ENCODE measurements around the gene PES1.
A peak's percentile ranks its signal among the peaks of the same experiment; 100 is the strongest.
"Not testable (repeated sequence)": the region's sequence is repeated elsewhere in the genome, so short reads cannot be mapped to it uniquely, and the experiment has no call there.

PES1 gene

GRCh38 chr22:30542811-30543188 lies 48.9 kb downstream of the PES1 start:
- no peak overlapping the region for H2BK15ac ChIP-seq (ENCODE audit: low read depth, poor library complexity, severe bottlenecking)
- H3K36me3 ChIP-seq (ENCODE audit: control insufficient read depth in 1 of 2, insufficient read depth in 2 of 2, low read depth in 1 of 2, low read length in 2 of 2), result peaks cover 0 to 3% of the 10 kb centered on the region in 2 experiments
- no peaks in the 10 kb centered on the region for H3K79me1 ChIP-seq (replicated peaks; ENCODE audit: low read length, poor library complexity, severe bottlenecking)
- no peak overlapping the region for H3K18ac ChIP-seq (ENCODE audit: low read depth in 1 of 2, low read length in 2 of 2)
- no peak overlapping the region for H2AFZ ChIP-seq (ENCODE audit: low read depth, low read length)
- no peak overlapping the region for H3K27ac ChIP-seq (ENCODE audit: low read length, poor library complexity, severe bottlenecking)
- H2BK120ac ChIP-seq (ENCODE audit: low read depth, low read length), result no peak overlapping the region
- H4K91ac ChIP-seq (ENCODE audit: low read length), result no peak overlapping the region
- H3K14ac ChIP-seq (ENCODE audit: low read length in 2 of 2), result no peak overlapping the region
- DNase-seq, result no peak
- H3K27me3 ChIP-seq (ENCODE audit: control insufficient read depth in 1 of 2, insufficient read depth in 1 of 2, low read length in 2 of 2), result peaks cover 1 to 53% of the 10 kb centered on the region in 2 experiments
- no peak overlapping the region for H2BK5ac ChIP-seq (ENCODE audit: low read depth, low read length, poor library complexity, severe bottlenecking)
- H3K4me2 ChIP-seq (ENCODE audit: low read length, poor library complexity, severe bottlenecking), result peak overlapping the region; percentile 93
- peak overlapping the region; percentile 54 for H2AK5ac ChIP-seq (ENCODE audit: low read length, severe bottlenecking)
- H2BK12ac ChIP-seq (ENCODE audit: low read length in 2 of 2), result no peak overlapping the region
- WGBS, result 80% methylated on average over 12 of the region's 12 CpGs
- H4K8ac ChIP-seq (ENCODE audit: low read length), result no peak overlapping the region
- H3K4me1 ChIP-seq (ENCODE audit: control insufficient read depth, insufficient read depth, low read depth, low read length), result peaks cover 9% of the 10 kb centered on the region
- no peak overlapping the region for H3K4ac ChIP-seq (ENCODE audit: low read depth in 1 of 2, low read length in 2 of 2)
- peak overlapping the region; percentile 29 for H3K9ac ChIP-seq (ENCODE audit: low read length)
- H3K23ac ChIP-seq (ENCODE audit: low read length in 2 of 2), result no peak overlapping the region
- no peaks in the 10 kb centered on the region for H3K9me3 ChIP-seq (ENCODE audit: control insufficient read depth, low read length)
- H3K4me3 ChIP-seq (ENCODE audit: insufficient read depth in 1 of 2, low read depth in 1 of 2, low read length in 2 of 2), result no peak overlapping the region

- peak overlapping the region; percentile 29 for H3K9ac ChIP-seq (ENCODE audit: low read length)
- H2BK120ac ChIP-seq (ENCODE audit: low read depth, low read length), result no peak overlapping the region
- H3K4me2 ChIP-seq (ENCODE audit: low read length, poor library complexity, severe bottlenecking), result peak overlapping the region; percentile 93
- 3% methylated on average over 64 of the region's 64 CpGs for WGBS
- peaks cover 0 to 47% of the 10 kb centered on the region in 2 experiments for H3K27me3 ChIP-seq (ENCODE audit: control insufficient read depth in 1 of 2, insufficient read depth in 1 of 2, low read length in 2 of 2)
- peak overlapping the region in 1 of 2 experiments; percentile 56 for H3K4me3 ChIP-seq (ENCODE audit: insufficient read depth in 1 of 2, low read depth in 1 of 2, low read length in 2 of 2)
- H3K14ac ChIP-seq (ENCODE audit: low read length in 2 of 2), result no peak overlapping the region
- no peak overlapping the region for H3K18ac ChIP-seq (ENCODE audit: low read depth in 1 of 2, low read length in 2 of 2)
- no peaks in the 10 kb centered on the region for H3K9me3 ChIP-seq (ENCODE audit: control insufficient read depth, low read length)
- H3K27ac ChIP-seq (ENCODE audit: low read length, poor library complexity, severe bottlenecking), result no peak overlapping the region
- H2BK5ac ChIP-seq (ENCODE audit: low read depth, low read length, poor library complexity, severe bottlenecking), result no peak overlapping the region
- H4K91ac ChIP-seq (ENCODE audit: low read length), result no peak overlapping the region
- H3K79me1 ChIP-seq (replicated peaks; ENCODE audit: low read length, poor library complexity, severe bottlenecking), result no peaks in the 10 kb centered on the region
- peaks cover 0 to 3% of the 10 kb centered on the region in 2 experiments for H3K36me3 ChIP-seq (ENCODE audit: control insufficient read depth in 1 of 2, insufficient read depth in 2 of 2, low read depth in 1 of 2, low read length in 2 of 2)
- H3K4me1 ChIP-seq (ENCODE audit: control insufficient read depth, insufficient read depth, low read depth, low read length), result peaks cover 9% of the 10 kb centered on the region
- no peak overlapping the region for H2AK5ac ChIP-seq (ENCODE audit: low read length, severe bottlenecking)
- H2AFZ ChIP-seq (ENCODE audit: low read depth, low read length), result no peak overlapping the region
- no peak overlapping the region for H2BK12ac ChIP-seq (ENCODE audit: low read length in 2 of 2)
- DNase-seq, result peak; percentile 2
- H3K4ac ChIP-seq (ENCODE audit: low read depth in 1 of 2, low read length in 2 of 2), result no peak overlapping the region
- no peak overlapping the region for H4K8ac ChIP-seq (ENCODE audit: low read length)
- no peak overlapping the region for H3K23ac ChIP-seq (ENCODE audit: low read length in 2 of 2)
- no peak overlapping the region for H2BK15ac ChIP-seq (ENCODE audit: low read depth, poor library complexity, severe bottlenecking)
These were observed 49.5 kb downstream of the PES1 start for GRCh38 chr22:30541961-30542810.

GRCh38 chr22:30541511-30541910 lies 50.2 kb downstream of the PES1 start:
- H2BK120ac ChIP-seq (ENCODE audit: low read depth, low read length); H3K4ac ChIP-seq (ENCODE audit: low read depth in 1 of 2, low read length in 2 of 2); H3K4me1 ChIP-seq (ENCODE audit: control insufficient read depth, insufficient read depth, low read depth, low read length); H3K9me3 ChIP-seq (ENCODE audit: control insufficient read depth, low read length); H4K91ac ChIP-seq (ENCODE audit: low read length); H3K14ac ChIP-seq (ENCODE audit: low read length in 2 of 2); H2AK5ac ChIP-seq (ENCODE audit: low read length, severe bottlenecking); H3K79me1 ChIP-seq (replicated peaks; ENCODE audit: low read length, poor library complexity, severe bottlenecking); H2AFZ ChIP-seq (ENCODE audit: low read depth, low read length); H2BK12ac ChIP-seq (ENCODE audit: low read length in 2 of 2); DNase-seq; H3K4me3 ChIP-seq (ENCODE audit: insufficient read depth in 1 of 2, low read depth in 1 of 2, low read length in 2 of 2); H3K36me3 ChIP-seq (ENCODE audit: control insufficient read depth in 1 of 2, insufficient read depth in 2 of 2, low read depth in 1 of 2, low read length in 2 of 2); H3K18ac ChIP-seq (ENCODE audit: low read depth in 1 of 2, low read length in 2 of 2); H2BK5ac ChIP-seq (ENCODE audit: low read depth, low read length, poor library complexity, severe bottlenecking); H4K8ac ChIP-seq (ENCODE audit: low read length); H2BK15ac ChIP-seq (ENCODE audit: low read depth, poor library complexity, severe bottlenecking); H3K9ac ChIP-seq (ENCODE audit: low read length); H3K23ac ChIP-seq (ENCODE audit: low read length in 2 of 2); H3K27ac ChIP-seq (ENCODE audit: low read length, poor library complexity, severe bottlenecking): not testable (repeated sequence)
- WGBS, result 92% methylated on average over 3 of the region's 3 CpGs
- H3K4me2 ChIP-seq (ENCODE audit: low read length, poor library complexity, severe bottlenecking), result peak overlapping the region; percentile 93
- H3K27me3 ChIP-seq (ENCODE audit: control insufficient read depth in 1 of 2, insufficient read depth in 1 of 2, low read length in 2 of 2), result peaks cover 0 to 41% of the 10 kb centered on the region in 2 experiments

GRCh38 chr22:30539368-30539767 lies 52.3 kb downstream of the PES1 start:
- H2BK15ac ChIP-seq (ENCODE audit: low read depth, poor library complexity, severe bottlenecking), result no peak overlapping the region
- peaks cover 0 to 41% of the 10 kb centered on the region in 2 experiments for H3K27me3 ChIP-seq (ENCODE audit: control insufficient read depth in 1 of 2, insufficient read depth in 1 of 2, low read length in 2 of 2)
- DNase-seq, result no peak
- no peak overlapping the region for H3K4ac ChIP-seq (ENCODE audit: low read depth in 1 of 2, low read length in 2 of 2)
- no peak overlapping the region for H2AFZ ChIP-seq (ENCODE audit: low read depth, low read length)
- H3K36me3 ChIP-seq (ENCODE audit: control insufficient read depth in 1 of 2, insufficient read depth in 2 of 2, low read depth in 1 of 2, low read length in 2 of 2), result no peaks in the 10 kb centered on the region
- H2BK12ac ChIP-seq (ENCODE audit: low read length in 2 of 2), result no peak overlapping the region
- H2BK120ac ChIP-seq (ENCODE audit: low read depth, low read length), result no peak overlapping the region
- H4K91ac ChIP-seq (ENCODE audit: low read length), result no peak overlapping the region
- H3K9me3 ChIP-seq (ENCODE audit: control insufficient read depth, low read length), result no peaks in the 10 kb centered on the region
- H3K27ac ChIP-seq (ENCODE audit: low read length, poor library complexity, severe bottlenecking), result no peak overlapping the region
- no peak overlapping the region for H3K9ac ChIP-seq (ENCODE audit: low read length)
- H4K8ac ChIP-seq (ENCODE audit: low read length), result no peak overlapping the region
- H3K23ac ChIP-seq (ENCODE audit: low read length in 2 of 2), result no peak overlapping the region
- no peak overlapping the region for H2AK5ac ChIP-seq (ENCODE audit: low read length, severe bottlenecking)
- H3K4me1 ChIP-seq (ENCODE audit: control insufficient read depth, insufficient read depth, low read depth, low read length), result peaks cover 9% of the 10 kb centered on the region
- H3K18ac ChIP-seq (ENCODE audit: low read depth in 1 of 2, low read length in 2 of 2), result no peak overlapping the region
- H3K4me3 ChIP-seq (ENCODE audit: insufficient read depth in 1 of 2, low read depth in 1 of 2, low read length in 2 of 2), result no peak overlapping the region
- no peak overlapping the region for H3K4me2 ChIP-seq (ENCODE audit: low read length, poor library complexity, severe bottlenecking)
- H3K79me1 ChIP-seq (replicated peaks; ENCODE audit: low read length, poor library complexity, severe bottlenecking), result no peaks in the 10 kb centered on the region
- H2BK5ac ChIP-seq (ENCODE audit: low read depth, low read length, poor library complexity, severe bottlenecking), result no peak overlapping the region
- 100% methylated on average over 1 of the region's 1 CpG for WGBS
- no peak overlapping the region for H3K14ac ChIP-seq (ENCODE audit: low read length in 2 of 2)
